ENCODE results near the gene PRCC.

Gene PRCC, protein sequence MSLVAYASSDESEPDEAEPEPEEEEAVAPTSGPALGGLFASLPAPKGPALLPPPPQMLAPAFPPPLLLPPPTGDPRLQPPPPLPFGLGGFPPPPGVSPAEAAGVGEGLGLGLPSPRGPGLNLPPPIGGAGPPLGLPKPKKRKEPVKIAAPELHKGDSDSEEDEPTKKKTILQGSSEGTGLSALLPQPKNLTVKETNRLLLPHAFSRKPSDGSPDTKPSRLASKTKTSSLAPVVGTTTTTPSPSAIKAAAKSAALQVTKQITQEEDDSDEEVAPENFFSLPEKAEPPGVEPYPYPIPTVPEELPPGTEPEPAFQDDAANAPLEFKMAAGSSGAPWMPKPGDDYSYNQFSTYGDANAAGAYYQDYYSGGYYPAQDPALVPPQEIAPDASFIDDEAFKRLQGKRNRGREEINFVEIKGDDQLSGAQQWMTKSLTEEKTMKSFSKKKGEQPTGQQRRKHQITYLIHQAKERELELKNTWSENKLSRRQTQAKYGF

DNA sequence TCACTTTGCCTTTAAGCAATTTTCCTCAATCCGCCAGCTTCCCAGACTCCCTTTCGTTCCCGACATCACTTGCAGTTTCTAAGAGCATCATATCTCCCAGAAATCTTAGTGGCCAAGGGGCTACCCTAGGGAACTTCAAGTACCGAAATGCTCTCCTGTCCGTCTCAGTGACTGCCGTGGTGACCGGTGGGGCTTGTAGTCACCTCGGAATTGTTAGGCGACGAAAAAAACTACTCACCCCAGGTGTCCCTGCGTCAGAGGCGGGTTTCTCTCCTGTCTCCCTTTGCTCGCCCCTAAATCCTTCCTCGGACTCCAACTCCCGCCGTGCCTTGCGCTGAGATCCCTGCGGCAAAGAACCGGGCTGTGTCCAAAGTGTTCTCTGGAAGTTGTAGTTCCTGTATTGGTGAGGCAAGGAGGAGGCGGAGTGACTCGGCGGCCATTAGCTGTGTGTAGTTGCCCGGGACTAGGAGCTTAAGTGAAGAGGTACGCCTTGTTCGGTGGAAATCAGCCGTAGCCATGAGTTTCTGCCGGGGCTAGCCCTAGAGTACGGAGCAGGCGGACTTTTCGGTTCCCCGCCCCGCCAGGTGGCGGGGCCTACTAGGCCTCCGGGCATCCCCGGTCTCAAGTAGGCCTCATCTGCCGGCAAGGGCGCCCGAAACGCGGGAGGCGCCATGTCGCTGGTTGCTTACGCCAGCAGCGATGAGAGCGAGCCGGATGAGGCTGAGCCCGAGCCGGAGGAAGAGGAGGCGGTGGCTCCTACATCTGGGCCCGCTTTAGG, at the start of gene PRCC:
PRCC (plus strand) TSS at position 435 of the 778 bp plus-strand sequence; CDS start at position 672, 237 bp downstream.
- no peak for FAIRE-seq

DNA sequence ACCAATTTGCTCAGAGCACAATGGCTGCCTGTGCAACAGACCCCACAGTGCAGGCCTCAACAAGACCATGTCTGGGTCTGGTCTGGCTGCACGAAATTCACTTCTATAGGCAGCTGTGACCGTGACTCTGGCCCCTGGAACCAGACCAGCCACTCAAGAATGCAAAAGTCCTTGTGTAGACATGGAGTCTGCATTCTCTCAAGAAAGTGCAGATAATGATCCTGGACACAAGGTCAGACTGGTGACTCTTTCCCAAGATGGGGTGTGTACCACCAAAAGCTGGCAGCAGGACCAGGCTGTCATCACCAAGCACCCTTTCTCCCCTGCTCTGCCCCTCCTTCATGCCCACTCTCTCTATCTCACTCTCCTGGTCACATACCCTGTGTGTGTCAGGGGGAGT, 46.2 kb upstream of the PRCC start:
- DNase-seq (ENCODE audit: low spot score): no peak
- FAIRE-seq: no peak

More for the DNA sequence above, at the start of gene PRCC:
- peak; percentile 94 for DNase-seq (ENCODE audit: low spot score)

DNA sequence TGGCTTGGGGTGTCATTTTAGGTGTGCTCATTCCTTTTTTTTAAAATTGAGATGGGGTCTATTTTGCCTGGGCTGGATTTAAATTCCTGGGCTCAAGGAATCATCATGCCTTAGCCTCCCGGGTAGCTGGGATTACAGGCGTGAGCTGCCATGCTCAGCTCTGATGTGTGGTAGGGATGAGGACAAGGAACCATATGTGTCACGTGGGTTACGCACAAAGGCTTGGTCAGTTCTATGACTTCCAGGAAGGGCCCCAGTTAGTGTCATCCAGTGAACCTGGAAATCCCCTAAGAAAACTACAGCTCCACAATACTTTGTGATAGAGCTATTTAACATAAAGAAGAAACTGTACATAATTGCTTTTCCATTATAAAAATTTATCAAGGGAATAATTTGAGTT, 45.8 kb upstream of the PRCC start:
- FAIRE-seq: no peak

DNA sequence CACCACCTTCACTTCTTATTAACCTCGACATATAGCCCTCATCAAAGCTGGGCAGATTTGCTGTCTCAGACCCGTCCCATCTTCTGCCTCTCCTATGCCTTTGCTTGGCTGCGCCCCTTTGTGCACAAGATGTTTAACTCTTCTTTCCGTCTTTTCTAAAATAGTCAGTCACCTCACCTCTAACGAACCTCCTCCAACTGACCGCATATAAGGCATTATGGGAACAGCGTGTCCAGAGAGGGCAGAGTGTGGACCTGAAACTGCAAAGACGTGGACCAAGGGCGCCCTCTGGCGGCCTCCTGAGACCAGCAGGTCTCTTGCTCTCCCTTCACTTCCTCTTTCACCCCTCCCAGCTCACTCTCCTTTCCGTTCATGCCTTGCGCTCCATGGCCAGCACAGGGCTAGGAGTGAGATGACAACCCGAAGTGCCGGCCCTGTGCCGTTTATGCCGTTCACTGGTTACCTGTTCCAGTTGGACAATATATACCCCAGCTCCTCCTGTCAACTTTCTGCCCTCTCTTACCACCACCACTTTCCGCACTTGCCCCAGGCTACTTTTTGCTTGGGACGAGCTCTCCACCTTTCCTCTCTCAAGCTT, 41.6 kb upstream of the PRCC start:
- DNase-seq (ENCODE audit: low spot score) (peak; percentile 84), FAIRE-seq (no peak)

More for the DNA sequence above, 45.8 kb upstream of the PRCC start:
- no peak for DNase-seq (ENCODE audit: low spot score)

DNA sequence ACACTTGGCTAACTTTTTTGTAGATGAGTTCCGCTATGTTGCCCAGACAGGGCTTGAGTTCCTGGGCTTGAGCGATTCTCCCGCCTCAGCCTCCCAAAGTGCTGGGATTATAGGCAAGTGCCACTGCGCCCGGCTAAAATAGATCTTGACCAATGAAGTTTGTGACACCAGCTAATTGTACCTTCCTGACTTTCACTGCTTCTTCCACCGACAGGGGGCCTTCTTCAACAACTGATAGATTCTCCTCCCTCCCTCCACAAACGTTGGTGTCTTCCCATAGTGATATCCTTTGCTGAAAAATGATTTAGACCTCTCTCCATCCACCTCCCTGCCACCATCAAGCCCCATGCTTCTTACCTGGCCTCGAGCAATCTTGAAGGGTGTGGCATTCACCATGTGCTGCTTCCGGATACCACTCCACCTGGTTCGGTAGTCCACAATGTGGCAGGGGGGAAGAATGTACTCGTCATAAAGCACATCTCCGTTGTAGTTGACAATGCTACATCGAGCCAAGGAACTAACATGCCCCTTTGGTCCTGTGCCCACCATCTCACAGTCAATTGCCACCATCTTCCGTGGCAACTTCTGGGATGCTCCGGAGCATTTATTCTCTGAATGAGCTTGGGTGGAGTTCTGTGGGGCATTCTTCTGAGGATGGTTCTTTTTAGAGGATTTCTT, 40.6 kb upstream of the PRCC start:
- DNase-seq (ENCODE audit: low spot score): no peak
- no peak for FAIRE-seq

DNA sequence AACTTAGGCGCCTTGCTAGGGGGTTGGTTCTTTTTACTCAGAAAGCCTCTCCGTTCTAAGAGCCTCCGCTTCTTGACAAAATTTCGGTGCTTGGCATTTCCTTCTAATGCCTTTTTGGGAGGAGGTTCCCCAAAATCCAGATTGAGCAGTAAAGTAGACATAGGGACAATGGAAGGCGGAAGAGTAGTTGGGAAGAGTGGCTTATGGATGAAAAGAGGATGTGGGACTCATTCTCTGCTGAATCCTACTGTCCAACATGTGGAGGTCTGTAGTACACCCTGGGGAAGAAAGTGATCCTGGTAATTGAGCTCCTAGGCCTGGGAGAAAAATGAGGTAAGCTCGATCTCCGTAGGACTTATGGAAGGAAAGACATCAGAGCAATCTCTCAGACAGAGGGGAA, 39.8 kb upstream of the PRCC start:
- FAIRE-seq: no peak
- no peak for DNase-seq (ENCODE audit: low spot score)

DNA sequence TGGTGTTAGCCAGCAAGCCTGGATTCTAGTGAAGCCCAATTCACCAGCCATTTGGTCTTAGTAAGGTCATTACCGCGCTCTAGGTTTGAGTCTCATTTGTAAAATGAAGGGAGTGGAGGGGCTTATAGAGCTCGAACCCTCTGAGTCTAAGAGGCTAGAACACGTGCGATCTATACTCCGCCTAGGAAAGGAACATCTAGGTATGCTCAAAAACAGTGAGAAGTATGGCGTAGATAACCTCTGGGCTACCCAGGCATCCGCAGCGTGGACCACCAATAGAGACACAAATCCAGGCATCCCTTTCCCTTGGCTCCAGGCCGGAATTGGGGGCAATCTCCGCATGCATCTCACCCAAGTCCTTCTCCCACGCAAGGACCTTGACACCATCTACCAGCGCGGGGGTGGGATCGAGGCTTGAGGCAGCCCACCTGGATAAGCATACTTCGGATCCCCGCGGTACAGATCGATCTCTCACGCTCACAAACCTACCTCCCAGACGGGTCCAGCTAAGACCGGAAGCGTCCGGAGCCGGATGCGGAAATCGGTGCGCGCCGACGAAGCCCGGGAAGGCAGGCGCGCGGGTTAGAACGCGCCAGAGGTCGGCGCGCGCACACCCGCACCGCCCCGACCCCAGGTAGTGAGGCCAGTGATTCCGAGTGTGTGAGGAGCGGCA, 39.3 kb upstream of the PRCC start, which contains the start of gene METTL25B:
METTL25B (plus strand) TSS at position 544 of the 673 bp plus-strand sequence. CDS start 636 bp downstream, outside the sequence.
- no peak for FAIRE-seq
- DNase-seq (ENCODE audit: low spot score): peak; percentile 86

DNA sequence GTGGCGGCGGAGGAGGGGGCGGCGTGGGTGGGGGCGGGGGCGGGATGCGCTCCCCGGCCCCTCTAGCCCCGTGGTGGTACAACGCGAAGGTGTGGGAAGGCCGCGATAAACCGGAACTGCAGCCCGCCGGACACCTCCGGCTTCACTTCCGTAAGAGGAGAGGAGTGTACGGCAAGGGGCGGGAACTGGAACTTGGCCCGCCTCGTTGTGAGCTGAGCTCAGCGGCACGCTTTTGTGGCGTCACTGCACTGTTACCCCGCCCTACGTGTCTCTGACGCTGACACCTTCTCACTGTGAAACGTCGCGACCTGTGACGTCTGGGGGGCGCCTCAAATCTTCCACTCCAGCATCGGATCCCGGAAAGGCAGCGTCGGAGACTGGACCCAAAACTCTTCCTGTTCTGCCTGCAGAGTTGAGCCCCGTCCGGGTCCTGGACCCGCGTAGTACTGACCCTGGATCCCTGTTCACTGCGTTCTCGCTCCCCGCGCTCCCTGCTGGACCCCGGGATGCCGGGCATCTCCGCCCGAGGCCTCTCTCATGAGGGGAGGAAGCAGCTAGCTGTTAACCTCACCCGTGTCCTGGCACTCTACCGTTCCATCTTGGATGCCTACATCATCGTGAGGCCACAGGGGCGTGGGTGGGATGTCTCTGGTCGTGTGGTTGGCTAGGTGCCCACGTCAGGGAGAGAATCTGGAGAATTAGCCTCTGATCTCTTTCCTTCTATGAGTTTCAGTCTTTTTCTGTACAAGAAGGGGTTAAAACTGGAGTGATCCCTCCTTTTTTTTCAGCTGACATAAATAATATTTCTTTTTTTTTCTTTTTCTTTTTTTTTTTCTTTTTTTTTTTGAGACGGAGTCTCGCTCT, 38.5 kb upstream of the PRCC start, which contains the start of gene ISG20L2:
ISG20L2 (minus strand) TSS at position 168 of the 864 bp plus-strand sequence. CDS start 1,114 bp downstream, outside the sequence.
- DNase-seq (ENCODE audit: low spot score): peak; percentile 94
- FAIRE-seq: peak; percentile 13

DNA sequence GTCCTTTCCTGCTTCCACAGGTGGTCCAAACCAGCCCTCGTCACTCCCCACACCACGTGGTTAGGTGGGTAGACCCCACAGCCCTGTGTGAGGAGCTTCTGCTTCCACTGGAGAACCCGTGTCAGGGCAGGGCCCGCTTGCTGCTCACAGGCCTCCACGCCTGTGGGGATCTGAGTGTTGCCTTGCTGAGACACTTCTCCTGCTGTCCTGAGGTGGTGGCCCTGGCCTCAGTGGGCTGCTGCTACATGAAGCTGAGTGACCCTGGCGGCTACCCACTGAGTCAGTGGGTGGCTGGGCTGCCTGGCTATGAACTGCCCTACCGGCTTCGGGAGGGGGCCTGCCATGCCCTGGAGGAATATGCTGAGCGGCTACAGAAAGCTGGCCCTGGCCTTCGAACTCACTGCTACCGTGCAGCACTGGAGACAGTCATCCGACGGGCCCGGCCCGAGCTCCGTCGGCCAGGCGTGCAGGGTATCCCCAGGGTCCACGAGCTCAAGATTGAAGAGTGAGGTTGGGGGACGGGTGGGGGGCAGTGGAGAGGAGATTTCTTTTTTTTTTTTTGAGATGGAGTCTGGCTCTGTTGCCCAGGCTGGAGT, 33.2 kb upstream of the PRCC start:
- FAIRE-seq (no peak), DNase-seq (ENCODE audit: low spot score) (no peak)

DNA sequence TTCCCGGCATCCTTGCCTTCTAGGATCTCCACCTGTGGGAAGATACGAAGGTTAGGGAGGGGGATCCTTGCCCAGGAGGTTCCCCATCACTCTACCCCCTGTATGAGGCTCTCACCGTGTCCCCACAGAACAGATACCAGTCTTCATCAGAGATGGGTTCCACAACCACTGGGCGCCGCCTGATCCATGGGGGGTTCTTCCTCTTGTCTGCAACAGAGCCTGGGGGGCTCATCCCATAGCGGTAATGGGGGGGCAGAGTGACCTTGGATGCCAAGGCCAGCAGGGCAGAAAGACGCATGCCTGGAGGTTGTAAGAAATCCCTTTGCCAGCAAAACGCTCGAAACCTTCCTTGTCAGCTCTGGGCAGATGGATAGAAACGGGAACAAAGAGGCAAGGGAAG, 28.9 kb upstream of the PRCC start:
- DNase-seq (ENCODE audit: low spot score): no peak
- FAIRE-seq: no peak

DNA sequence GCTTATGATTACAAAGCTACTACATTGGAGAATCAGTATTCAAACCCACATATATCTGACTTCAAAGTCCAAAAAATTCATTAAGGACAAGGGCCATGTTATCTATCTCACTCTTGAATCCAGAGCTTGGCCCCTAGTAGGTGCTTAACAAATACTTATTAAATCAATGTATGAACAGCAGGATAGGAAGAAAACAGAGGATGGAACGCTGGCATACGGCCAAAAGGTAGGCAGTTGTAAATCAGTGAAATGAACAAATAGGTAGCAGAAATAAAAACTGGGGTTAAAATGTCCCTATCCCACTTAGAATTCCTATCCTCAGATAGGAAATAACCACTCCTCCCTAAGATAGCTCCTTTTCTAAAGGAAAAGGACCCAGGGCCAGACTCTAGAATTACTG, 28.4 kb upstream of the PRCC start:
- DNase-seq (ENCODE audit: low spot score) (no peak), FAIRE-seq (no peak)

DNA sequence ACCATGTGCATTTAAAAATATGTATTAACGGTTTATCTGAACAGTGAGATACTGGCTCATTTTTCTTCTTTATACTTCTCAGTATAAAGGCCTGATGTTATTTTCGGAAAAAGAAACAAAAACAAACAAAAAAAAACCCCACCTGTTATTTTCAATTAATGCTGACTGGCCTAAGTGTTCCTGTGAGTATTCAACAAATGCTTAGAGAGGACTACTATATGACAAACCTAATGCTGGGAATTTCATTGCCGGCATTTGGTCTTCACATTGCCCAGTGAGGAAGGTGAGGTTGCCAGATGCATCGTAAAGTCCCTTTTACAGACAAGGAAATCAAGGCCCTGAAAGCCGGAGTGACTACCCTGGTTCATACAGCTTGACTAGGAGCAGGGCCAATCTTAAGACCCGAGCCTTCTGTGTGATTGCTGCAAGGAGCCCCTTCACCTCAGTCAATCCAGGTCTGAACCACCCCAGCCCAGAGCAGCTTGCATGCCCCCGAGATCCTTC, 27.0 kb upstream of the PRCC start:
- DNase-seq (ENCODE audit: low spot score) (no peak), FAIRE-seq (no peak)

DNA sequence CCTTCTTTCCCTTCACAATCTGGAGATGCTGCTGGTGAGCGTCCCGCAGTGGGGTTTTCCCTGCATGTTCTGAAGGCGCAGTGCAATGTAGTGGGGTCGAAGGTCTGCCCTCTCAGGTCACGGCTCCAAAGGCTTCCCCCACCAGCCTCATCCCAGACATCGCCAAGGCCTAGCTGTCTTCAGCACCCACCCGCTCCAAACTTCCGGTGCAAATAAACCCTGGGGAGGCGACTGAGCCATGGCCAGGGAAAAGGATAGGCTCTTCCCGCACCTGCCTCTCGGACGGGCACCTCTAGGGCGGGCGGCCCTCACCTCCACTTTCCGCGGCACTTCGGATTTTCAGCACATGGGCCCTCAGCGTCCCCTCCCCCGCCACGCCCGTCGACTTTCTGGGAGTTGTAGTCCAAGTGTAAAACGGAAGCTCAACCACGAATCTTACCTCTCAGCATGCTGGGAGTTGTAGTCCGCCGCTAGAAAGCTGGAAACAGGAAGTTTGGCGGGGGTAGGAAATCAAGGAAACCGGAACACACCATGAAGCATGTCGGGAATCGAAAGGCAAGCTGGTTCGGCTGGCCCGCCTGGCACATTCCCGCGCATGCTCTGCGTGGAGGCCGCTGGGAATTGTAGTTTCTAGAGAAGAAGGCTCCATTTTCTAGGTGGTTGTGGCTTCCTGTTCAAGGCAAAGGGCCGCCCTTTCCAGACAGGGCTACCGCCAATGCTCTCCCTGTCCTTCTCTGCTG, 26.4 kb upstream of the PRCC start, which contains the start of gene MRPL24:
MRPL24 (minus strand) TSS at position 348 of the 740 bp plus-strand sequence. CDS start 2,384 bp downstream, outside the sequence.
- DNase-seq (ENCODE audit: low spot score) (peak; percentile 95), FAIRE-seq (no peak)

DNA sequence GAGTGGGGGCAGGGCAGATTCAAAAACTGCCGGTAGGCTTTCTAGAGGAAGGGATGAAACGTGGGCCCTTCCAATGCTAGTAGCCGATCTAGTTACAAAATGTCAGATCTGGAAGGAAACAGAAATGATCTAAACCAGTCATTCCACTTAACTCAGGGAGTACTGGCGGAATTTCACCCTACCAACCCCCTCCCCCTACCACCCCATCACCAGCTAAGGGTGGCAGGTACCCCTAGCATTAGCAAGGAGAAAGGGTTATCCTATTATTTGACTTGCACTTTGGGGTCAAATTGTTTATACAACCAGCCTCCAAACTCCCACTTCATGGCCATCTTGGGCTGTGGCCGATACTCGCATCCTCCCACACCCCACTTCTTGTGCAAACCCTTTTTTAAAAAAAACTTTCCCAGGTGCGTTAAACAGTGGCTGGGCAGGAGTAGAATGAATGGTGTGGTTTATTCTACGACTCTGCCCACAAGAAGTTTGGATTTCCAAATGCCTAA, 25.8 kb upstream of the PRCC start:
- FAIRE-seq: no peak

DNA sequence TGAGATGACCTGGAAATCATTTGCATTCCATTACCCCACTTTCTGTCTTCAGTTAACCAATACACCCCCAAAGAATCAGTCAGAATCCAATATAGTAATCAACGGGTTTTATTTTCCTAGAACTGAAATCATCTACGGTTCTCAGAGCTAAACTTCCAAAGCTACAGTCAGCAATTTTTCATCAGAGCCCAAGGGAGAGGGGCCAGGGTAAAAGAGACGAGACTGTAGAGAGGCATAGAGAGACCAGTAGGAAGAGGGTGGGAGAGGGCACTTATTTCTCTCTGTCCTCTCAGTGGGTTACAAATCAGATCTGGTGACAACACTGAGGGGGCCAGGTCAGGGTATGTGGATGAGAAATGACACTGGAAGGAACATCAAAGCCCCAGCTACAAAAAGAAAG, 25.3 kb upstream of the PRCC start:
- FAIRE-seq: no peak

More for the DNA sequence above, 25.8 kb upstream of the PRCC start:
- DNase-seq (ENCODE audit: low spot score): no peak

DNA sequence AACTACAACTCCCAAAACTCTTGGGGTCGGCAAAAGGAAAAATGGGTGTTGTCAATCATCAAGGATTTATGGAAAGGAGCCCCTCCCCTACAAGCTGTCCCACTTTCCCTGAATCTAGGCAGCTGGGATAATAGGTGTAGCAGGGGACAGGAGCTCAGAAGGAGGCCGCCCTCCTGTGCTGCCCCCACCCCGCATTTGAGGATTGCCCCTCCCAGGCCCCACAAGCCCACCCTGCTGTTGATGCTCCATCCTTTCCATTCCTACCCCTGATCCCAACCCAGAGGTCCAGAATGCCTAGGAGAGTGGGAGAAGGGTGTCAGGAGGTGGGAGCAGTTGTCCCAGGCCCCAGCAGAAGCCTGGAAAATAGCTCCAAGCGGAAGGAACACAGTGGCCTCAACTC, 24.5 kb upstream of the PRCC start:
- no peak for FAIRE-seq
- DNase-seq (ENCODE audit: low spot score): no peak

More for the DNA sequence above, 25.3 kb upstream of the PRCC start:
- no peak for DNase-seq (ENCODE audit: low spot score)

DNA sequence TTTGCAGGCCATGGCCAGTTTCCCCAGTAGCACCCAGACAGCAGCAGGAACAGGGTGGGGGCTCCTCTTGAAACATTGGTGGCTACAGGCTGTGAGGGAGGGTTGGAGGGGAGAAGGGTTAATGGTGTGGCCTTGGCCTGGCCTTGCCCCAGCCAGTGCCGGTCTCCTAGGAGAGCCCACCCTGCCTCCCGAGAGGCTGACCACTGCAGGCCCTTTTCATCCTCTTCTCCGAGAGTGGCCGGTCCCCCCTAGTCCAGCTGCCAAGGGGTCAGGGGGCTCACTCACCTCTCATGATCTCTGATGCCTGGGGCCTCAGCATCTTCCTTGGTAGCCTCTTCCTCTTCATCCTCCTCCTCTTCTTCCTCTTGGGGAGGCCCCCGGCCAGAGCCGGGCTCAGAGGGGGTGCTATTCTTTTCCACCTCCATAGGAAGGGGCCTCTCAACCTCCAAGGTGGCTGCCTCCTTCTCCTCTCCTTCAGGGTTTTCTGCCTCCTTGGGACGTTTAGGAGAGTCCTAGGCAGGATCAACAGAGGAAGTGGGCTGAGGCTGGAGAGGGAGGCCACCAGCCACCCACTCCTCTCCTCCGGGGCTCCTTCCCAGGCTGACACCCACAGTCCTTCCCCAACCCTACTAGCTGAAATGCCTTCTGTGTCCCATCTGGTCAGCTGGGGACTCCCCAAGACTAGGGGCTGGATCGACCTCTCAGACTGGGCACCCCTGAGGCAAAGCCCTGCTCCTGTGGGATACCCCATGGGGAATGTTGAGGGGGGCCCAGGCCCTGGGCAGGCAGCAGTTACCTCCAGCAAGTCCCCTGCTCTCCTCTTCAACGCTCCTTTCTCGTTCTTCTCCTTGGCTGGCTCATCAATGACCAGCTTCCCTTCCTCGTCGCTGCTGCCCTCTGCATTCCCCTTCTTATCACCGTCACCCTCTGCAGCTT, 23.7 kb upstream of the PRCC start:
- DNase-seq (ENCODE audit: low spot score) (no peak), FAIRE-seq (no peak)
